ENCODE data around the gene ACTA1.
"Not testable (repeated sequence)": the region's sequence is repeated elsewhere in the genome, so short reads cannot be mapped to it uniquely, and the experiment has no call there.

ACTA1 gene

DNA sequence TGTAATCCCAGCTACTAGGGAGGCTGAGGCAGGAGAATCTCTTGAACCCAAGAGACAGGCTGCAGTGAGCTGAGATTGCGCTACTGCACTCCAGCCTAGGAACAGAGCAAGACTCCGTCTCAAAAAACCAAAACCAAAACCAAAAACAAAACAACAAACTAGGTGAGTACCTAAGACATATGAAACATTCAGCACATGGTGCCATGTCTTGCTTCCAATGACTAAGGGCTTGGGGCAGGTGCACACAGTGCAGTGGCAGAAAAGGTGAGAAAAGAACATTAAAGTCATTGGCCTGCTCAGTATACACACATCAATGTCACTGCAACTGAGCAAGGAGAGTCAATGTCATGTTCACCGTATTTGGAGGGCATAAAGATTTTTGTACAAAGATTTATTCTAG lies 4.1 kb upstream of the ACTA1 start:
- no peak for DNase-seq

DNA sequence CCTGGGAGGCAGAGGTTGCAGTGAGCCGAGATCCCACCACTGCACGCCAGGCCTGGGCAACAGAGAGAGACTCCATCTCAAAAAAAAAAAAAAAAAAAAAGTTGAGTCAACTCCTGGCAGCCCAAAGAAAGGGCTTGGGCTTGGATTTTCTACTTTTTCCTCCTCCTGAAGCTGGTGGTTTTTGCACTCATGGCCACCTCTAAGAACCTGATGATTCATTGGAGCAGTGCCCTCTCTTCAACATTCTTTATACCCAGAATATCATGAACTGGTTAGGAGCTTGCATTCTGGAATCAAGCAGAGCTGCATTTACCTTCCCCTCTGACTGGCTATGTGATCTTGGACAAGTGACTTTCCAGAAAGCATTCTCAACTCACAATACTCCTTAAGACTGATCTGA lies 3.5 kb upstream of the ACTA1 start:
- DNase-seq = no peak

DNA sequence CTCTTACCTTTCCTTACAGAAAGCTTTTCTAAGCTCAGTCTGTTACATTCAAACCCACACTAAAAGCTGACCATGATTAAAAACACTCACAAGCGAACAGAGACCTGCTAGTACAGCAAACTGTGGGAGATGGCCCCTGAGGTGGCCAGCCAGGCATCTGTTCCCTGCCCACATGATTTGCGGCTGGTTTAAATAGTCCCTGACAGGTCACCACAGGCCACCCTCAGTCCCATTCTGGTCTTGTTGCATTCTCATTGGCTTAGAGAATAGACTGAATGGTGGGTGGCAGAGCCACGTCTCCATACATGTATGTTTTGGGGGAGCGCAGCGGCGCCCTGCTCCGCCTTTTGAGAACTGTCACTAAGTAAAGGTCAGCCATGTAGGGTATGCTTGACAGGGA lies 2.3 kb upstream of the ACTA1 start:
- DNase-seq = no peak

DNA sequence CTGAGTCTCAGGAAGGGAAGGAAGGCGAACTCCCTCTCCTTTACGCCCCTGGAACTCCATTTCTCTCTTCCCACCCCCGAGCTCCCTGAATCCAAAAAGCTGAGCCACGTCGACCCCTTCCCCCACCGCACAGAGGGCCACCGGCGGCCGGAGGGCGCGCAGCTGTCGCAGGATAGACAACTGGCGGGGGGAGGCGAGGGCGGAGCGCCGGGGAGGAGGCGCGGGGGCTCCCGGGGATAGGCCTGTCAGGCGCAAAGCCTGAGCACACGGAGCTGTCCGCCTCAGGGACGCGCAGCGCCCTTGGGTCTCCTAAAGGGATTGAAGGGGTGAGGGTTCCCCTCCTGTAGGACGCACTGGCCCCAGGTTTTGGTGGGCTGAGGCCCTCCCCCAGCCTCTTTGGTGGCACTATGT lies 752 bp upstream of the ACTA1 start:
- DNase-seq = no peak

DNA sequence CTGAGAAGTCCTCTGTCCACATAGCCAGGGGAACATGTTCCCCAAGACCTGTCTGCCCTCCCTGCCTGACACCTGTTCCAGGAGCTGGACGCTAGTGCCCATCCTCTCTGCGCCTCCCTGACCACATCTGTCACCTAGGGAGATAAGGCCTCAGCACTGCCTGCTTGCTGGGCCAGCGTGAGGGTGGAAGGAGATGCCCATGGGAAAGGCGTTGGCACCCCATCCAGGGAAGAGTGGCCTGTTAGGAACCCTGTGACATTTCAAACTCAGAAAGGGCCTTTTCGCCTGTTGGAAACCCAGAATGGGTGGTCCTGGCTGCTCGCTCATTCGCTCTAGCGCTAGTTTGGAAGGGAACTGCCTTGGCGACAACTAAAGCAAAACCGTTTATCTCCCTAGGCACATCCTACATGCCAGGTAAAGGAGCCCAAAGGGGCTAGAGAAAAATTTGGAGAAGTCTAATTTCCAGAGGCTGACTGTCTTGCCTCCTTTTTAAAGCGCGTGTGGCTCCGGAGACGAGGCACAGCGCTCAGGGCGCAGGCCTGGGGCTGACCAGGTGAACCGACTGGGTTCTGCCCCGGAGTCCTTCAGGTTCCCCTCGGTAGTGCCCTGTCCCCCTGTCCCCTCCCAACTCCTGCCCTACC lies 410 bp downstream of the ACTA1 start:
- peak in 1 of 2 experiments; percentile 34 for DNase-seq

DNA sequence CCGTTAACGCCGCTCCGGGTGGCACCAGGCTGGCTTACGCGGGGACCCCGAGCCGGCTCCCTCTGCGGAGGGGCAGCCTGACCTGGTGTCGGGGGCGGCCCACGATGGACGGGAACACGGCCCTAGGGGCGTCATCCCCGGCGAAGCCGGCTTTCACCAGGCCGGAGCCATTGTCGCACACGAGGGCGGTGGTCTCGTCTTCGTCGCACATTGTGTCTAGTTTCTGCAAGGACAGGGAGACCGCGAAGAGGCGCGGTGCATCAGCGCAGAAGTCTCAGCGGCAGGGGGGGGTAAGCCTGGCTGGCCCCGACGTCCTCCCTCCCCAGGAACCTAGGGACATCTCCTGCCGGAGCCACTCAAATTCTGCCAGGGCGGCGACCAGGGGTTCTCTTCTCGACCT lies 989 bp downstream of the ACTA1 start:
- no peak for DNase-seq

DNA sequence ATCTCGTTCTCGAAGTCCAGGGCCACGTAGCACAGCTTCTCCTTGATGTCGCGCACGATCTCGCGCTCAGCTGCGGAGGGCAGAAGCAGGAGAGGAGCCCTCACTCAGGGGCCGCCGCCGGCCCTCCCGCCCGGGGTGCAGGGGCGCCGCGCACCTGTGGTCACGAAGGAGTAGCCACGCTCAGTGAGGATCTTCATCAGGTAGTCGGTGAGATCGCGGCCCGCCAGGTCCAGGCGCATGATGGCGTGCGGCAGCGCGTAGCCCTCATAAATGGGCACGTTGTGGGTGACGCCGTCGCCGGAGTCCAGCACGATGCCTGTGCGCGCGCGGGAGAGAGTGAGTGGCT lies 1.8 kb downstream of the ACTA1 start:
- no peak for DNase-seq

DNA sequence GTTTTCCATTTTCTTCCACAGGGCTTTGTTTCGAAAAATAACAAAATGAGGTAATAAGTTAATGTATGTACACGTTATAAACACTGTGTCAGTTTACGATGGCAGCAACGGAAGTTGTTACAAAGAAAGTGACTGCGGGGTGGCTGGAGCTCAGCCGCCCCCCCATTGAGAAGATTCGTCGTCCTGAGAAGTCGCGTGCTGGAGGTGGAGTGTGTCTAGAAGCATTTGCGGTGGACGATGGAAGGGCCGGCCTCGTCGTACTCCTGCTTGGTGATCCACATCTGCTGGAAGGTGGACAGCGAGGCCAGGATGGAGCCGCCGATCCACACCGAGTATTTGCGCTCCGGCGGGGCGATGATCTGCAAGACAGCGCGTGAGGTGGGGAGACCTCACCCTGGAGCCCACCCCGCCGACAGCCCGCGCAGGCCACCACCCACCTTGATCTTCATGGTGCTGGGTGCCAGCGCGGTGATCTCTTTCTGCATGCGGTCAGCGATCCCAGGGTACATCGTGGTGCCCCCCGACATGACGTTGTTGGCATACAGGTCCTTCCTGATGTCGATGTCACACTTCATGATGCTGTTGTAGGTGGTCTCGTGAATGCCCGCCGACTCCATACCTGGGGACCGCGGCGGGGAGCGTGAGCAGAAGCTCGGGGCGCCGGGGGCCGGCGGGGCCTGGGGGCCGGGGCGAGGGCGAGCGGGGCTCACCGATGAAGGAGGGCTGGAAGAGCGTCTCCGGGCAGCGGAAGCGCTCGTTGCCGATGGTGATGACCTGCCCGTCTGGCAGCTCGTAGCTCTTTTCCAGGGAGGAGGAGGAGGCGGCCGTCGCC lies 2.4 kb downstream of the ACTA1 start:
- DNase-seq = no peak

DNA sequence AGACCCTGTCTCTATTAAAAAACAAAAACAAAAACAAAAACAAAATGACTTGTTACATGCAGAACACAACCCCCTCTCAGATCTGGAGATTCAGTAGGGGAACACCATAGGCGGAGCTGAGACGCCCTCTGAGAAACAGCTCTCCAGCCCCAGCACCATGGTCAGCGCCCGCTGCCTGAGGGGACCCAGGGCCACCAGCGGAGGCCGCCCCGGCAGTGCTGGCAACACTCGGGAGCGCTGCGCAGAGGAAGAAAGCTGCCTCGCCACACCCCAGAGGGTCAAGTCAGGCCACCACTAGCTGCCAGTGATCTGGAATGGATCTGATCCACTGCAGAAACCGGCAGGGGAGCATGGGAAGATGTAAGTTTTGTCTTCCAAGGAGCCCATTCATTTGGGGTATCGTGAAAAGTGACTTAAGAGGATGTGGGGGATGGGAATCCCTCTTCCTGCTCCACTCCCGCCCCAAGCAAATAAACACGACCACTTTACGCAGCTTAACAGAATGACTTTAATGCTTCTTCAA lies 3.1 kb downstream of the ACTA1 start:
- peak; percentile 55 to 66 for DNase-seq

DNA sequence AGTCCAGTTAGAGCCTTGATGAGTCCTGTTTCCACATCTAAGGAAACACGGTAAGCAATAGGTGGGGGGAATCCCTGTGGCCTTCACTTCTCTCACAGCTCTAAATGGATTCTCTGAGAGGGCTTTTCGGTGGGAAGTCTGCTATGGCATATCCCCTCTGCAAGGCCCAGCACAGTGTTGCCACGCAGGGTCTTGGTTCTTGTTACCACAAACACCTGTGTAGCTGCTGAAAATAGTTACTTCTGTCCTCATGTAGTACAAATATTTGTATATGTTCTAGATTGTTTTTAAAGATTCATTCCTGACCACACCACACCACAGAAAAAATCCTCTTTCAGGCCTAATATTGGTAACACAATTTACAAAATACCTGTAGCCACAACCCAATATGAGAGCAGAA lies 5.6 kb downstream of the ACTA1 start:
- DNase-seq = no peak

DNA sequence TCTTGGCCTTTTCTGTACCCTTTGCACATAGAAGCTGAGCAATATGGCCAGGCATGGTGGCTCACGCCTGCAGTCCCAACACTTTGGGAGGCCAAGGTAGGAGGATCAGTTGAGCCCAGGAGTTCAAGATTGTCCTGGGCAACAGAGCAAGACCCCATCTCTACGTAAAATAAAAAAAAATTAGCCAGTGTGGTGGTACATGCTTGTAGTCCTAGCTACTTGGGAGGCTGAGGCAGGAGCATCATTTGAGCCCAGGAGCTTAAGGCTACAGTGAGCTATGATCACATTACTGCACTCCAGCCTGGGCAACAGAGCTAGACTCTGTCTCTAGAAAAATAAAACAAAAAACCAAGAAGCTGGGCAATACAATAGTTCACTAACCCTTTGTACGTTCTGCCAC lies 6.3 kb downstream of the ACTA1 start:
- DNase-seq = no peak

DNA sequence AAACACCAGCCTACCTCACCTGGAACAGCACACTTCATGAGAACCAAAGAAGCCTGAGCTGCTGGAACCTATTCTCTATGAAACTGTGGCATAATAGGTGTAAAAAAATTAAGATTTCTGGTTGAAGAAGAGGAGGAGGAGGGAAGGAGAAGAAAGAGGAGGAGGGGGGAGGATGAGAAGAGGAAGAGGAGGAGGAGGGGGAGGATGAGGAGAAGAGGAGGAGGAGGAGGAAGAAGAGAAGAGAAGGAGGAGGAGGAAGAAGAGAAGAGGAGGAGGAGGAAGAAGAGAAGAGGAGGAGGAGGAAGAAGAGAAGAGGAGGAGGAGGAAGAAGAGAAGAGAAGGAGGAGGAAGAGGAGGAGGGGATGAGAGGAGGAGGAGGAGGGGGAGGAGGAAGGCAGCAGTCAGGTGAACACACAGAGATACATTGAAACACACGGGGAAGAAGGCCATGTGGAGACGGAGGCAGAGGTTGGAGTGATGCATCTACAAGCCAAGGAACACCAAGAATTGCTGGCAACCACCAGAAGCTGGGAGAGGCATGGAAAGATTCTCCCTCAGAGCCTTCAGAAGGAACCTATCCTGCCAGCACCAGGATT lies 8.2 kb downstream of the ACTA1 start:
- DNase-seq = no peak

DNA sequence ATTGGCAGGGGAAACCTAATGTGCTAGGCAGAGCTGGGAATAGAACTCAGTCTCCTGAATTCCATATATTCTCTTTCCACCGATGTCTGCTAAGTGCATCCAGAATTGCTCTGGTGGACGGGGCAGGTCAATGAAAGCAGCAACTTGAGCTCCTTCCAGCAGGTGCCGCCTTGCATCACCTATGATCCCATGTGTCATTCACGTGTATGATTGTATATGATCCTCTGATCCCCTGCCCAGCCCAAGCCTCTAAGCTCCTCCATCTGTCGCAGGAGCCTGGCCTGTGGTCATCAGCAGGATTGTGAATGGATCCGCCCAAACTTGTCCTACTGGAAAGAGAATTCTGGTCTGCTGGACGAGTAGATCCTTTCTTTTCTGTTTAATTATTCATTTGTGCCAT lies 13.1 kb downstream of the ACTA1 start:
- no peak for DNase-seq

DNA sequence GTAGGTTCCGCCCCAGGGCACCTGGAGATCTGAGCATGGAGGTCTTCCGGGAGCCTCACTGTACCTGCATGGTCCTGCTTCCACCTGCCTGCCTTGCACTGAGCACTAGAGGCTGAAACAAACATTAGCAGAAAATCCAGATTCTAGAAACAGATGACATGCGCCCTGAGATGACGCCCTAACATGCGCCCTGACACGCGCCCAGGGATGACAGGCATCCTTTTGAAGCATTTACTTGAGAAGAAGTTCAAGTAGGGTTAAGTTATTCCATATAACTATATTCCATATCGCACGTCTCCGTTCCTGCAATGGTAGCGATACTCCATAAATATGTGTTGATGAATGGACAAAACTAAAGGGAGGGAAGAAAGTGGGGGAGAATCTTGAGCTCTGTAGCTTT lies 13.7 kb downstream of the ACTA1 start:
- DNase-seq = no peak

DNA sequence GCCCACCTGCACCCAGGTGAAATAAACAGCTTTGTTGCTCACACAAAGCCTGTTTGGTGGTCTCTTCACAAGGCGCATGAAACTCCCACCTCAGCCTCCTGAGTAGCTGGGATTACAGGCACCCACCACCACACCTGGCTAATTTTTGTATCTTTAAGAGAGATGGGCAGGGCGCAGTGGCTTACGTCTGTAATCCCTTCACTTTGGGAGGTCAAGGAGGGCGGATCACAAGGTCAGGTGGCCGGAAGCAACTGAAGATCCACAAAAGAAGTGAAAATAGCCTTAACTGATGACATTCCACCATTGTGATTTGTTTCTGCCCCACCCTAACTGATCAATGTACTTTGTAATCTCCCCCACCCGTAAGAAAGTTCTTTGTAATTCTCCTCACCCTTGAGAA lies 15.3 kb downstream of the ACTA1 start:
- DNase-seq = not testable (repeated sequence)

DNA sequence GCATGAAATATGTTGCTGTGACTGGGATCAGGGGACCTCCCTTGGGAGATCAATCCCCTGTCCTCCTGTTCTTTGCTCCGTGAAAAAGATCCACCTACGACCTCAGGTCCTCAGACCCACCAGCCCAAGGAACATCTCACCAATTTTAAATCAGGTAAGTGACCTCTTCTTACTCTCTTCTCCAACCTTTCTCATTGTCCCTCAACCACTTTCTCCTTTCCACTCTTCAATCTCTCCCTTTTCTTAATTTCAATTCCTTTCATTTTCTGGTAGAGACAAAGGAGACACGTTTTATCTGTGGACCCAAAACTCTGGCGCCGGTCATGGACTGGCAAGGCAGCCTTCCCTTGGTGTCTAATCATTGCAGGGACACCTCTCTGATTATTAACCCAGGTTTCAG lies 21.1 kb downstream of the ACTA1 start:
- DNase-seq = not testable (repeated sequence)

DNA sequence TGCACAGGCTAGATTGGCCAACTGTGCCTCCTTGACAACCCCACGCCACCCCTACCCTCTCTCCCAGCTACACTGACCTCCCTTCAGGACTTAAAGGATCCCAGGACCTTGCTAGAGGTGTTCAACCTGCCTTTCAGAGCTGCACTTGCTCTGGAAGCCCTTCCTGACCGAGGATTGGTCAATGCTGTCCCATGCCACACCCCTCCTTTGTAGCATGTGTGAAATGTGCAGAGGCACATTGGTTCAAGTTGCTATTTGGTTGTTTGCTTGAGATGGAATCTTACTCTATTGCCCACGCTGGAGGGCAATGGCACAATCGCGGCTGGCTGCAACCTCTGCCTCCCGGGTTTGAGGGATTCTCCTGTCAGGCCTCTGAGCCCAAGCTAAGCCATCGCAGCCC lies 21.8 kb downstream of the ACTA1 start:
- DNase-seq = no peak

DNA sequence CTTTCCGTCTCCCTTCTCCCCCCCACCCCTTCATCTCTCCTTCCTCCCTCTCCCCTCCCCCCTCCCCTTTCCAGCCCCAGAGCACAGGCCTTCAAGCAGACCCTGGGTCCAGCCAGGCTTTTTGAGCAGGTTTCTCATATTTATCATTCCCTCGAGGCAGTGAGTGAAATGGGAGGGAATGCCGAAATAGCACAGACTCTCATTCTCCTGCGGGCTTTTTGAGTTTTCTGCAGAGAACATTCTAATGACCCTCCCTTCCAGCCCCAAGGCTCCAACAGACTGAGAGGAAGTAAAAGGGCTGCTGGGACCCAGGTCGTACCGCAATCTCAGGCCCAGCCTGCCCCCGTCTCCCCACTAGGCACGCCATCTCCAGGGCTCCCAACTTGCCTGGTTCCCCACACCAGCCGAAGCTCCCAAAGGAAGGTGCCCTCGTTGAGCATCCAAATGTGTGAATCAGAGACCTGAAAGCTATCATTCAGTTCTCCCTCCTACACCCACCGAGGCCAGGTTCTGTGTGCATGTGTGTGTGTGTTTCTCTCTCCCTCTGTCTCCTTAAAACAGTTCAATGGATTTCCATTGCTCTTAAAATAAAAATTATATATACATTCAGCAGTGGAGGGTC lies 22.3 kb downstream of the ACTA1 start:
- DNase-seq = no peak

DNA sequence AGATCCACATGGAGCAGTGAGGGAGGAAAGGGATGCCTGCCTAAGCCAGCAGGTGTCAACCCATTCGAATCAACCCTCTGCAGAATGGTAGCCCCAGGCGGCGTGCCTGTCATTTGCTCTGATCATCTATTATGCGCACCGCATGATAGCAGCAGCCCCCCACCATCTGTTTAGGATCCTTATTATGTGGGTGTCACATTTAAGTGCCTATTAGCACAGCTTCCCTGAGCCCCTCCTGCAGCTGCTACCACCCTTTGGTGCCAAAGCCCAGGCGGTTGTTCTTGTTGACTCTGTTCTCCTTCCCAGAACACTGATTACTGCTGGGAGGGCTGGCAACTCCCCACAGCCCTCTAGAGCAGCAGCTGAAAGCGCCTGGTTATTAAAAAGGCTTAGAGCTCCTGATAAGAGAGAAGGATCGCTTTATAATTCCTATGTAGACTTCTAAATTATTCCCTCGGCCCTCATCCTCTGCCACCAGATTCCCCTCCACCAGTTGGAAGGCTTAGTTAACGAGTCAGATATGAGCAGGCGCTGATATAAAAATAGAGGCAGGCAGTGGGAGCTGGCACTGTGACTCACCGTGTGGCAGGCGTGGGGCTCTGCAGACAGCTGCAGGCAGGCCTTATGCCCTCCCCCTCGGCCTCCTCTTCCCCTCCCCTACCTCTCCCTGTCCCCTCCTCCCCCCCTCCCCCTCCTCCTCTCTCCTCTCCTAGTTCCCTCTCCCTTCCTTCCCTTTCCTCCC lies 23.0 kb downstream of the ACTA1 start:
- DNase-seq = peak in 1 of 2 experiments; percentile 46

DNA sequence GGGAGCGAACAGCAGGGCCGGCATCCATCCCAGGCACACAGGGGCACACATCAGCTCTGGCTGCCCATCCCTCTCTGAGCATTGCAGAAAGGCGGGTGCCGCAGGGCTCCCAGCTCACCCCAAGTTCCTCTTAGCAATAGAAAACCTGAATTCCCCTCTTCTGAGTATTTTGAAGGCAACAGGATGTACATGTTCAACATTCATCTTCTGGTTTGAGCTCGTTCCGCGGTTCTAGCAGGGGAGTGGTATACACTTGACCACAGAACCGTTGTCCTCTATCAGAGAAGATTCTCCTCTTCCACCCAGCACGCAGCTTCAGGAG lies 23.6 kb downstream of the ACTA1 start:
- DNase-seq = no peak

DNA sequence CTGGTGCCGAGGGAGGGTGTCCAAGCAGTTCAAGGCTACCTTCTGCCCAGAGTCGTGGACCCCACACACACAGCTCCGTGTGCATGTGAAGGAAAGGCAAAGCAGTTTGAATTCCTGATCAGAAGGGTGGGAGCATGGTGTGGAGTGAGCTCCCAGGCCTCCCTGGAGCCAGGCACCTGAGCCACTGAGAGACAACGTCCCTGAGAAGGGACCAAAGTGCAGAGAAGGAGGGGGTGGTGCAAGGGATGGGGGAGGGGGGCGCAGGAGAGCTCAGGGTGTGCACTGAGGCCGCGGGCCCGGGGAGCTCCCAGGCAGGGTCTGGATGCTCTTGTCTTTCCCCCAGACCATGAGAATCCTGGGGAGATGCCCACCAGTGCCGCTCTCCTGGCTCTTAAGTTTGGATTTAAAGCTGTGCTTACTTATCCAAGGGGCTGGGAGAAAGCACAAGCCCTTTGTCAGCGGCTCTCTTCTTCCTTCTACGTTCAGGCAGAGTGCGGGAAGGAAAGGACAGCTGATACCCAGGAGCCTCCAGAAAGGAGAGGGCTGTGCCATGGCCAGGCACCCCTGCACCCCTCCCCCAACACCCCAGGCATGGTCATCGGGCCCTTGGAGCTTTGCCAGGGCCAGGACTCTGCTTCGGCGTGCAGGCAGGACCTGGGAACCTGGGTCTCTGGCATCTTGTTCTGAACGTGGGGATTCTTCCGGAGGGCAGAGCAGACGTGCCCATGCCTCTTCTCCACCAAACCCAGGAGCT lies 24.1 kb downstream of the ACTA1 start:
- DNase-seq = no peak

DNA sequence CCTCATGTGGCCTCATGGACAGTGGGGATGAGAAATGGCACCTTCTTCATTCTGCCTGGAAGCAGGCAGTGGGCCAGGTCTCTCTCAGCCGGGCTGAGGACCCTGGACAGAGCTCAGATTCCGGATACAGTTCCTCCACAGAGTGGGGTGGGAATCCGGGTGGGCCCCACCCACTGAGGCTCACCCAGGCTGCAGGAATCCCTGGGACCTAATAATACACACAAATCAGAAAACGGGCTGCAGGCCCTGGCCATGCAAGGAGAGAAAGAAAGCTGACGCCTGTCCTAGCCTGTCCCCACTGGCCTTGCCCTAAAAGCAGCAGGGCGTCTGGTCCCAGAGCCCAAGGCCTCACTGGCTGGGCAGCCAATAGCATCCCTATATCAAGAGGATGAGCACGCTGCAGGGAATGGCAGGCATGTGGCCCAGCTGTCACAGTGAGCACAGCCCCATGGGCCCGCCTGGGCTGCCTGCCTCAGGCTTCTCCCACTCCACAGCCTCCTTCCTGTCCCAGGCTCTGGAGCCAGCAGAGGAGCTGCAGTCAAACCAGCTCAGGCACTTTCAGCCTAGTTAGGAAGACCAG lies 25.3 kb downstream of the ACTA1 start:
- DNase-seq = no peak

All from activated T-cell treated with anti-CD3 and anti-CD28 coated beads, Interleukin-2, amount 50 U/mL, for 48 hours (primary cell).